Vagina (tissue), 2 donors: ENCODE results near the gene MAPK8IP2. TPM values are rescaled to one million over a fixed set of nuclear protein-coding genes. Genes with fewer than 3 reads are reported as not detected.

ENCODE experiments used
- DNase-seq, 2 donors: peaks; one replicate each; pipeline ENCODE4 v3.0.0-alpha.2; 2017; ENCODE audit errors: extremely low spot score in 2 of 2
- H3K27ac ChIP-seq: fragments of 200-600 bp; sonication (generic); one replicate; pipeline ENCODE4 v1.5.1; 2019
- H3K27me3 ChIP-seq: fragments of 200-600 bp; sonication (generic); one replicate; pipeline ENCODE4 v1.5.1; 2019
- H3K36me3 ChIP-seq, 2 donors: fragments of 200-600 bp; sonication (generic); one replicate each; pipeline ENCODE4 v1.5.1; 2017 to 2019
- H3K4me1 ChIP-seq: fragments of 200-600 bp; sonication (generic); one replicate; pipeline ENCODE4 v1.5.1; 2019
- H3K4me3 ChIP-seq, 2 donors: fragments of 200-600 bp; sonication (generic); 1 replicate in 1 of 2; 2 replicates in 1 of 2; pipeline ENCODE4 v1.5.1; 2016 to 2019
- H3K9me3 ChIP-seq: fragments of 200-600 bp; sonication (generic); one replicate; pipeline ENCODE4 v1.5.1; 2019
- CTCF ChIP-seq, 3 experiments: fragments of 450-650 bp in 2 of 3; fragments of 200-600 bp in 1 of 3; sonication (generic) in 1 of 3; IDR thresholded peaks; one replicate each; pipeline ENCODE4 v1.5.1; 2017 to 2019; ENCODE audit warnings: antibody characterized with exemption in 3 of 3, mild to moderate bottlenecking in 2 of 3, moderate library complexity in 2 of 3
- POLR2A ChIP-seq, 2 donors: fragments of 450-650 bp; IDR thresholded peaks; one replicate each; pipeline ENCODE4 v1.6.1; 2017; ENCODE audit warnings: antibody characterized with exemption in 2 of 2, mild to moderate bottlenecking in 2 of 2, moderate library complexity in 2 of 2
- POLR2AphosphoS5 ChIP-seq, 2 donors: sonication (generic); formaldehyde crosslinking; IDR thresholded peaks; one replicate each; pipeline ENCODE4 v1.9.0; 2017; ENCODE audit warnings: antibody characterized with exemption in 2 of 2, mild to moderate bottlenecking in 2 of 2, low read depth in 1 of 2; ENCODE audit not compliant: insufficient read depth in 1 of 2
- intact Hi-C: fragments of 100-400 bp; cut with DNase I; formaldehyde crosslinking; loops from one replicate; pipeline ENCODE4 v1.15.1; 2023
- total RNA-seq: library from RNA; depleted of rRNA; stranded (reverse); fragments of >200 nt; gene quantifications from one replicate; pipeline ENCODE4 v1.2.3, GENCODE V29; 2016

The MAPK8IP2 gene
- total RNA-seq, 1 donor from 2014 or later: 3.2 TPM

- Histone ChIP-seq H3K4me1 (no peaks in the 10 kb centered on the region), H3K27ac (no peak overlapping the region), H3K4me3 (no peak overlapping the region), H3K9me3 (no peaks in the 10 kb centered on the region), H3K36me3 (peaks cover 0 to 9% of the 10 kb centered on the region in 2 donors), H3K27me3 (no peaks in the 10 kb centered on the region)
- intact Hi-C loops: no loop called here
- TF ChIP-seq POLR2AphosphoS5 (IDR thresholded peaks at IDR 0.05; ENCODE audit: insufficient read depth in 1 of 2, low read depth in 1 of 2): no peak
- no peak for TF ChIP-seq POLR2A (IDR thresholded peaks at IDR 0.05)
- TF ChIP-seq CTCF (IDR thresholded peaks at IDR 0.05): no peak
- DNase-seq: no peak
These were observed 29.1 kb upstream of the MAPK8IP2 start for GRCh38 chr22:50571264-50572175.

DNA sequence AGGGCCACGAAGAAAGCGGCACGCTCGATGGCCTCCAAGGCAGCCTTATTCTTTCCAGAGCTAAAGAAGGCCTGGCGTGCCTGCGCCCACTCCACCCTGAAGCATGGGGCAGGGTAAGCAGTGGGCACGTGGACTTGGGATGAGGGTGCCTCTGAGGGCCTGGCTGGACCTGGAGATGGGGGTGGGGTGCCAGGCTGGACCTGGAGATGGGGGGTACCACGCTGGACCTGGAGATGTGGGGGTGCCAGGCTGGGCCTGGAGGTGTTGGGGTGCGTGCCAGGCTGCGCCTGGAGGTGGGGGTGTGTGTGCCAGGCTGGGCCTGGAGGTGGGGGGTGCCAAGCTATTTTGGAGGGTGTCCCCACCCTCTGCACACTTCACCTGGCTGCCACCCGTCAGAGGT, 27.6 kb upstream of the MAPK8IP2 start:
- peaks cover 0 to 9% of the 10 kb centered on the region in 2 donors for H3K36me3 ChIP-seq
- H3K27me3 ChIP-seq: no peaks in the 10 kb centered on the region
- H3K4me3 ChIP-seq: no peak overlapping the region
- DNase-seq: no peak
- intact Hi-C loops: no loop called here
- no peaks in the 10 kb centered on the region for H3K4me1 ChIP-seq
- TF ChIP-seq POLR2AphosphoS5 (IDR thresholded peaks at IDR 0.05; ENCODE audit: insufficient read depth in 1 of 2, low read depth in 1 of 2): no peak
- no peak for TF ChIP-seq POLR2A (IDR thresholded peaks at IDR 0.05)
- H3K9me3 ChIP-seq: no peaks in the 10 kb centered on the region
- H3K27ac ChIP-seq: no peak overlapping the region

GRCh38 chr22:50573491-50574382, 26.9 kb upstream of the MAPK8IP2 start:
- H3K36me3 ChIP-seq: peaks cover 0 to 9% of the 10 kb centered on the region in 2 donors
- H3K27me3 ChIP-seq: no peaks in the 10 kb centered on the region
- TF ChIP-seq CTCF (IDR thresholded peaks at IDR 0.05) (no peak), POLR2A (IDR thresholded peaks at IDR 0.05) (no peak), POLR2AphosphoS5 (IDR thresholded peaks at IDR 0.05; ENCODE audit: insufficient read depth in 1 of 2, low read depth in 1 of 2) (no peak)
- no peaks in the 10 kb centered on the region for H3K9me3 ChIP-seq
- no peak overlapping the region for H3K4me3 ChIP-seq
- DNase-seq: no peak
- H3K4me1 ChIP-seq: peaks cover 7% of the 10 kb centered on the region
- intact Hi-C loops: no loop called here
- H3K27ac ChIP-seq: no peak overlapping the region

DNA sequence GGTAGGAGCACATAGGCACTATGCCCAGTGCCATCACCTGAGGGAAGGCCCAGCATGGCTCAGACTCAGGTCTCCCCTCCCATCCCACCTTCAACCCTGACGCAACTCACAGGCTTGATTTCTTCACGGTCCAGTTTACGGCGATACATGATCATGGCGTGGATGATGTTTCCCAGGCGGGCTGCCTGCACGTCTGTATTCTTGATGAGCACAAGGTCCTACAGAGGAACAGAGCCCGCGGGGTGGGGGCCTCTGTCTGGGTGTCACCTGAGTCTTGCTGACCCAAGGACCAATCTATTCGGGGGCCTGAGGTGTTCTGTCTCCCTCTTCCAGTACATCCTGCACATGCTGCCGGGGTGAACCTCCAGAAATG, 26.2 kb upstream of the MAPK8IP2 start:
- TF ChIP-seq POLR2A (IDR thresholded peaks at IDR 0.05) (no peak), POLR2AphosphoS5 (IDR thresholded peaks at IDR 0.05; ENCODE audit: insufficient read depth in 1 of 2, low read depth in 1 of 2) (no peak), CTCF (IDR thresholded peaks at IDR 0.05) (no peak)
- peaks cover 0 to 9% of the 10 kb centered on the region in 2 donors for H3K36me3 ChIP-seq
- intact Hi-C loops: no loop called here
- no peaks in the 10 kb centered on the region for H3K27me3 ChIP-seq
- no peak overlapping the region for H3K27ac ChIP-seq
- DNase-seq: no peak
- H3K9me3 ChIP-seq: no peaks in the 10 kb centered on the region
- no peak overlapping the region for H3K4me3 ChIP-seq
- peaks cover 9% of the 10 kb centered on the region for H3K4me1 ChIP-seq

- no peak overlapping the region for H3K27ac ChIP-seq
- no peaks in the 10 kb centered on the region for H3K9me3 ChIP-seq
- H3K4me1 ChIP-seq: peaks cover 9% of the 10 kb centered on the region
- H3K4me3 ChIP-seq: no peak overlapping the region
- no peak for DNase-seq
- no peak for TF ChIP-seq POLR2AphosphoS5 (IDR thresholded peaks at IDR 0.05; ENCODE audit: insufficient read depth in 1 of 2, low read depth in 1 of 2)
- no peak for TF ChIP-seq POLR2A (IDR thresholded peaks at IDR 0.05)
- no peak for TF ChIP-seq CTCF (IDR thresholded peaks at IDR 0.05)
- no peaks in the 10 kb centered on the region for H3K27me3 ChIP-seq
- peaks cover 0 to 8% of the 10 kb centered on the region in 2 donors for H3K36me3 ChIP-seq
- intact Hi-C loops: no loop called here
These were observed 25.1 kb upstream of the MAPK8IP2 start for GRCh38 chr22:50575426-50575941.
